ENCODE data around the gene SMIM7. TPM values are rescaled to one million over a fixed set of nuclear protein-coding genes. Genes with fewer than 3 reads are reported as not detected.
"Not testable (repeated sequence)": the region's sequence is repeated elsewhere in the genome, so short reads cannot be mapped to it uniquely, and the experiment has no call there.

The SMIM7 gene
- total RNA-seq, 1 experiment from 2014 or later, result 66.4 TPM

- no peak overlapping the region for H3K27ac ChIP-seq (ENCODE audit: low read depth, low read length)
- H3K9me3 ChIP-seq (ENCODE audit: control insufficient read depth in 1 of 2, insufficient read depth in 1 of 2, low read depth in 1 of 2, low read length in 2 of 2), result no peaks in the 10 kb centered on the region
- RAD21 ChIA-PET (ENCODE audit: low non-redundant PET in 1 of 2, low total read pairs in 2 of 2, uncharacterized antibody in 2 of 2, unreplicated experiment in 2 of 2), result no interaction called here
- no peaks in the 10 kb centered on the region for H3K27me3 ChIP-seq (ENCODE audit: insufficient read depth, low read length)
- H4K20me1 ChIP-seq (ENCODE audit: insufficient read depth), result no peaks in the 10 kb centered on the region
- no peak overlapping the region for H2AFZ ChIP-seq (ENCODE audit: low read depth, low read length, poor library complexity, severe bottlenecking)
- no TSS peak for BruUV-seq (replicated peaks)
- intact Hi-C loops (cut with micrococcal nuclease), result no loop called here
- H3K79me2 ChIP-seq (ENCODE audit: insufficient read depth, low read length), result no peaks in the 10 kb centered on the region; the same call in 1 of the 2 replicates
- no peaks in the 10 kb centered on the region for H3K9me2 ChIP-seq (ENCODE audit: insufficient read depth)
- no peak overlapping the region for H3K4me2 ChIP-seq (ENCODE audit: low read length)
- DNase-seq (ENCODE audit: low read depth, low spot score), result no peak
- POLR2A ChIA-PET, result interaction anchor here (0.7 kb wide), 1 partner anchor 826 kb away, joined by 3 read pairs; no protein-coding TSS in a partner anchor
- CTCF ChIA-PET, result no interaction called here
- peaks cover 2 to 9% of the 10 kb centered on the region in 2 experiments; a peak in 1 of 4 replicates for H3K36me3 ChIP-seq (ENCODE audit: control insufficient read depth in 1 of 2, insufficient read depth in 2 of 2, low read length in 2 of 2)
- H3K4me3 ChIP-seq (replicated peaks in 1 of 2; ENCODE audit: low read depth in 1 of 2, low read length in 2 of 2), result no peak overlapping the region
- peaks cover 10 to 31% of the 10 kb centered on the region in 2 experiments for H3K4me1 ChIP-seq (ENCODE audit: control insufficient read depth in 1 of 2, insufficient read depth in 2 of 2, low read length in 2 of 2)
- no peak for ATAC-seq
- no peak overlapping the region for H3K9ac ChIP-seq (ENCODE audit: low read length)
- TF ChIP-seq RAD21 (IDR thresholded peaks at IDR 0.05; ENCODE audit: low read depth), result no peak
- TF ChIP-seq CTCF (IDR thresholded peaks at IDR 0.05 in 2 of 3, conservative IDR thresholded peaks at IDR 0.05 in 1 of 3; ENCODE audit: borderline replicate concordance in 1 of 3, insufficient read depth in 1 of 3, low read depth in 2 of 3, low read length in 2 of 3), result no peak
These were observed 16.3 kb upstream of the SMIM7 start for GRCh38 chr19:16676101-16676798.

- BruUV-seq (replicated peaks); ATAC-seq; DNase-seq (ENCODE audit: low read depth, low spot score); H3K36me3 ChIP-seq (ENCODE audit: control insufficient read depth in 1 of 2, insufficient read depth in 2 of 2, low read length in 2 of 2); H3K4me2 ChIP-seq (ENCODE audit: low read length); H2AFZ ChIP-seq (ENCODE audit: low read depth, low read length, poor library complexity, severe bottlenecking); H3K9me3 ChIP-seq (ENCODE audit: control insufficient read depth in 1 of 2, insufficient read depth in 1 of 2, low read depth in 1 of 2, low read length in 2 of 2); H4K20me1 ChIP-seq (ENCODE audit: insufficient read depth); H3K27ac ChIP-seq (ENCODE audit: low read depth, low read length); intact Hi-C loops (cut with micrococcal nuclease); H3K9me2 ChIP-seq (ENCODE audit: insufficient read depth); RAD21 ChIA-PET (ENCODE audit: low non-redundant PET in 1 of 2, low total read pairs in 2 of 2, uncharacterized antibody in 2 of 2, unreplicated experiment in 2 of 2); H3K27me3 ChIP-seq (ENCODE audit: insufficient read depth, low read length); POLR2A ChIA-PET; H3K4me3 ChIP-seq (replicated peaks in 1 of 2; ENCODE audit: low read depth in 1 of 2, low read length in 2 of 2); H3K79me2 ChIP-seq (ENCODE audit: insufficient read depth, low read length); H3K9ac ChIP-seq (ENCODE audit: low read length): not testable (repeated sequence)
- H3K4me1 ChIP-seq (ENCODE audit: control insufficient read depth in 1 of 2, insufficient read depth in 2 of 2, low read length in 2 of 2), result peaks cover 10 to 31% of the 10 kb centered on the region in 2 experiments
- CTCF ChIA-PET, result interaction anchor here (1.3 kb wide), 1 partner anchor 14 kb away, joined by 3 read pairs; the partner anchor contains the start of gene SMIM7
These were observed 13.9 kb upstream of the SMIM7 start for GRCh38 chr19:16673839-16674238.
